H9 (cell line): ENCODE measurements around the gene UNC79. TPM values are rescaled to one million over a fixed set of nuclear protein-coding genes. Genes with fewer than 3 reads are reported as not detected.

Source experiments
- DNase-seq: peaks from one replicate; pipeline ENCODE4 v3.0.0-alpha.2; 2017
- H2AFZ ChIP-seq: one replicate; pipeline ENCODE4 v1.6.1; 2013; ENCODE audit warnings: mild to moderate bottlenecking, low read length, control low read depth, moderate library complexity
- H2AK5ac ChIP-seq: 2 replicates; pipeline ENCODE4 v1.6.1; 2013; ENCODE audit warnings: low read length, control low read depth, mixed read lengths; ENCODE audit not compliant: insufficient read length
- H2BK120ac ChIP-seq: one replicate; pipeline ENCODE4 v1.6.1; 2013; ENCODE audit warnings: low read depth, mild to moderate bottlenecking, low read length, control low read depth, inconsistent platforms; ENCODE audit not compliant: poor library complexity, severe bottlenecking
- H2BK12ac ChIP-seq: 2 replicates; pipeline ENCODE4 v1.6.1; 2013; ENCODE audit warnings: low read length, control low read depth, mixed read lengths, low read depth; ENCODE audit not compliant: insufficient read length
- H2BK15ac ChIP-seq: 2 replicates; pipeline ENCODE4 v1.6.1; 2013; ENCODE audit warnings: low read depth, low read length, control low read depth
- H2BK20ac ChIP-seq: one replicate; pipeline ENCODE4 v1.6.1; 2013; ENCODE audit warnings: low read depth, mild to moderate bottlenecking, low read length, control low read depth, inconsistent platforms; ENCODE audit not compliant: poor library complexity, severe bottlenecking
- H2BK5ac ChIP-seq: 2 replicates; pipeline ENCODE4 v1.6.1; 2013; ENCODE audit warnings: low read length, control low read depth, mixed read lengths; ENCODE audit not compliant: insufficient read length
- H3K14ac ChIP-seq: 2 replicates; pipeline ENCODE4 v1.6.1; 2013; ENCODE audit warnings: low read length, control low read depth; ENCODE audit not compliant: insufficient read depth
- H3K18ac ChIP-seq: 2 replicates; pipeline ENCODE4 v1.6.1; 2013; ENCODE audit warnings: low read depth, mild to moderate bottlenecking, mixed read lengths, low read length, control low read depth; ENCODE audit not compliant: insufficient read length
- H3K23ac ChIP-seq: 2 replicates; pipeline ENCODE4 v1.6.1; 2013; ENCODE audit warnings: low read length, control low read depth, mixed read lengths, low read depth; ENCODE audit not compliant: insufficient read length
- H3K23me2 ChIP-seq: 2 replicates; pipeline ENCODE4 v1.6.1; 2013; ENCODE audit warnings: low read depth, mild to moderate bottlenecking, mixed read lengths, low read length, control low read depth; ENCODE audit not compliant: insufficient read length, poor library complexity, severe bottlenecking
- H3K27ac ChIP-seq: 2 replicates; pipeline ENCODE4 v1.5.1; 2013; ENCODE audit warnings: low read length, control low read depth, mixed read lengths, low read depth; ENCODE audit not compliant: insufficient read length
- H3K27me3 ChIP-seq: 2 replicates; pipeline ENCODE4 v1.6.1; 2013; ENCODE audit warnings: low read length, control low read depth, inconsistent platforms; ENCODE audit not compliant: insufficient read depth
- H3K4ac ChIP-seq: 2 replicates; pipeline ENCODE4 v1.6.1; 2013; ENCODE audit warnings: low read depth, mild to moderate bottlenecking, control low read depth, inconsistent platforms, low read length, moderate library complexity
- H3K4me1 ChIP-seq: 2 replicates; pipeline ENCODE4 v1.6.1; 2013; ENCODE audit warnings: low read length, control low read depth, inconsistent platforms; ENCODE audit not compliant: insufficient read depth
- H3K4me2 ChIP-seq: 2 replicates; pipeline ENCODE4 v1.6.1; 2013; ENCODE audit warnings: low read length, control low read depth, mixed read lengths; ENCODE audit not compliant: insufficient read length, insufficient read depth
- H3K56ac ChIP-seq: 2 replicates; pipeline ENCODE4 v1.6.1; 2013; ENCODE audit warnings: low read depth, mild to moderate bottlenecking, mixed read lengths, low read length, control low read depth; ENCODE audit not compliant: insufficient read length
- H3K79me1 ChIP-seq: 2 replicates; pipeline ENCODE4 v1.6.1; 2013; ENCODE audit warnings: low read depth, mild to moderate bottlenecking, moderate library complexity, low read length, control low read depth, inconsistent platforms; ENCODE audit not compliant: insufficient read depth, poor library complexity, severe bottlenecking
- H3K79me2 ChIP-seq: 2 replicates; pipeline ENCODE4 v1.6.1; 2013; ENCODE audit warnings: low read length, control low read depth, inconsistent platforms; ENCODE audit not compliant: insufficient read depth
- H3K9ac ChIP-seq: 2 replicates; pipeline ENCODE4 v1.6.1; 2013; ENCODE audit warnings: low read length, control low read depth, mixed read lengths; ENCODE audit not compliant: insufficient read length; ENCODE audit errors: extremely low read depth
- H3K9me3 ChIP-seq: one replicate; pipeline ENCODE4 v1.6.1; 2013; ENCODE audit warnings: low read depth, low read length, inconsistent platforms; ENCODE audit not compliant: control insufficient read depth
- H3T11ph ChIP-seq: one replicate; pipeline ENCODE4 v1.6.1; 2013; ENCODE audit warnings: mild to moderate bottlenecking, low read length, control low read depth, inconsistent platforms
- H4K20me1 ChIP-seq: one replicate; pipeline ENCODE4 v1.6.1; 2013; ENCODE audit not compliant: control insufficient read depth, insufficient read length, insufficient read depth
- H4K5ac ChIP-seq: 2 replicates; pipeline ENCODE4 v1.6.1; 2013; ENCODE audit warnings: low read depth, mild to moderate bottlenecking, mixed read lengths, low read length, control low read depth; ENCODE audit not compliant: insufficient read length
- H4K8ac ChIP-seq: replicated peaks from 2 replicates; pipeline ENCODE4 v1.6.1; 2013; ENCODE audit warnings: low read length, control low read depth, mixed read lengths, low read depth; ENCODE audit not compliant: insufficient read length
- H4K91ac ChIP-seq: 2 replicates; pipeline ENCODE4 v1.6.1; 2013; ENCODE audit warnings: low read depth, mild to moderate bottlenecking, moderate library complexity, mixed read lengths, low read length, control low read depth; ENCODE audit not compliant: insufficient read length
- H3K27ac Mint-ChIP-seq, 3 experiments: 2 replicates in 2 of 3; 3 replicates in 1 of 3; pipeline ENCODE4 v1.8.0; 2020 to 2021; ENCODE audit warnings: mixed read lengths in 3 of 3, mild to moderate bottlenecking in 1 of 3, moderate library complexity in 1 of 3
- H3K27me3 Mint-ChIP-seq: 2 replicates; pipeline ENCODE4 v1.8.0; 2021; ENCODE audit warnings: low read depth, mild to moderate bottlenecking, moderate library complexity, mixed read lengths
- H3K36me3 Mint-ChIP-seq, 3 experiments: 2 replicates in 2 of 3; 3 replicates in 1 of 3; pipeline ENCODE4 v1.8.0; 2020 to 2021; ENCODE audit warnings: low read depth in 3 of 3, mixed read lengths in 3 of 3; ENCODE audit not compliant: insufficient read depth in 1 of 3
- H3K4me1 Mint-ChIP-seq, 2 experiments: 2 replicates each; pipeline ENCODE4 v1.8.0; 2020; ENCODE audit warnings: mixed read lengths in 2 of 2
- H3K4me3 Mint-ChIP-seq, 2 experiments: 2 replicates in 1 of 2; 3 replicates in 1 of 2; pipeline ENCODE4 v1.8.0; 2020 to 2021; ENCODE audit warnings: mild to moderate bottlenecking in 2 of 2, mixed read lengths in 2 of 2, moderate library complexity in 1 of 2
- H3K9me3 Mint-ChIP-seq, 2 experiments: 2 replicates in 1 of 2; 3 replicates in 1 of 2; pipeline ENCODE4 v1.8.0; 2020; ENCODE audit warnings: mild to moderate bottlenecking in 2 of 2, mixed read lengths in 2 of 2, moderate library complexity in 1 of 2
- CTCF ChIP-seq: fragments of 200-600 bp; sonication (generic); conservative IDR thresholded peaks from 3 replicates; pipeline ENCODE4 v1.8.0; 2021; ENCODE audit warnings: antibody characterized with exemption, mild to moderate bottlenecking
- WGBS: extraction: QIAGEN DNeasy Blood & Tissue Kit; methylation state at CpG from one replicate; pipeline ENCODE4 v1.1.7; 2013; ENCODE audit warnings: missing lambda C conversion rate, low lambda C conversion rate, mixed read lengths; ENCODE audit not compliant: insufficient read length; ENCODE audit errors: extremely low coverage; 5-methylcytosine and 5-hydroxymethylcytosine counted together
- total RNA-seq: library from RNA; stranded (reverse); gene quantifications from 2 replicates; pipeline ENCODE4 v1.2.1, GENCODE V29; 2021

The UNC79 gene
- total RNA-seq, 1 experiment from 2014 or later, result 3.0 TPM

- Histone ChIP-seq H2BK120ac (no peak overlapping the region), H3K56ac (no peak overlapping the region), H4K8ac (no peak overlapping the region), H2AK5ac (no peak overlapping the region), H3K14ac (no peak overlapping the region), H3K4me2 (no peak overlapping the region), H2BK20ac (no peak overlapping the region), H3K9ac (no peak overlapping the region), H3T11ph (no peak overlapping the region), H3K79me2 (no peaks in the 10 kb centered on the region), H3K23me2 (no peaks in the 10 kb centered on the region), H2BK12ac (no peak overlapping the region), H3K79me1 (no peaks in the 10 kb centered on the region), H4K5ac (no peak overlapping the region), H3K23ac (no peak overlapping the region), H3K4me1 (no peaks in the 10 kb centered on the region), H2AFZ (no peak overlapping the region), H2BK15ac (no peak overlapping the region), H3K9me3 (no peaks in the 10 kb centered on the region), H4K20me1 (no peaks in the 10 kb centered on the region), H3K27me3 (no peaks in the 10 kb centered on the region), H3K18ac (no peak overlapping the region), H3K4ac (no peak overlapping the region), H4K91ac (no peak overlapping the region), H3K27ac (no peak overlapping the region), H2BK5ac (no peak overlapping the region)
- no CpG with 5 or more reads among the region's 2 CpGs for WGBS
- Mint-ChIP-seq H3K9me3 (no peaks in the 10 kb centered on the region), H3K27me3 (no peaks in the 10 kb centered on the region), H3K4me3 (no peak overlapping the region), H3K27ac (no peak overlapping the region), H3K4me1 (peaks cover under 1 to 11% of the 10 kb centered on the region in 2 experiments; a peak in 3 of 4 replicates), H3K36me3 (no peaks in the 10 kb centered on the region)
- no peak for TF ChIP-seq CTCF
- no peak for DNase-seq
Measured at GRCh38 chr14:93532541-93532940, 101.8 kb downstream of the UNC79 start.
